WTC11 (cell line): Measurements from ENCODE around the gene RPS6KA4. TPM values are rescaled to one million over a fixed set of nuclear protein-coding genes. Genes with fewer than 3 reads are reported as not detected.
"Not testable (repeated sequence)": the region's sequence is repeated elsewhere in the genome, so short reads cannot be mapped to it uniquely, and the experiment has no call there.

ENCODE experiments used
- ATAC-seq: fragments of 200-7000 bp; cut with Tn5 transposase; 2 replicates; pipeline ENCODE4 v1.10.0; 2021; ENCODE audit warnings: mild to moderate bottlenecking, moderate library complexity
- CTCF ChIA-PET: fragments of 300-600 bp; sonication (Branson Sonifier 250); formaldehyde crosslinking; loops from one replicate; lab custom pipeline; 2021; ENCODE audit warnings: antibody characterized with exemption; lab: Charles Lee
- POLR2A ChIA-PET: fragments of 350-600 bp; sonication (Branson Sonifier 250); formaldehyde crosslinking; loops from one replicate; lab custom pipeline; 2021; ENCODE audit warnings: antibody characterized with exemption; lab: Charles Lee
- DNase-seq: peaks from one replicate; pipeline ENCODE4 v3.0.0; 2021; ENCODE audit warnings: low spot score
- H3K27ac Mint-ChIP-seq: 2 replicates; pipeline ENCODE4 v1.8.0; 2021; ENCODE audit warnings: mixed read lengths
- H3K27me3 Mint-ChIP-seq: 2 replicates; pipeline ENCODE4 v1.8.0; 2021; ENCODE audit warnings: low read depth, mild to moderate bottlenecking, moderate library complexity, mixed read lengths
- H3K36me3 Mint-ChIP-seq: 2 replicates; pipeline ENCODE4 v1.8.0; 2021; ENCODE audit warnings: mixed read lengths
- H3K4me1 Mint-ChIP-seq: 2 replicates; pipeline ENCODE4 v1.8.0; 2022; ENCODE audit warnings: mixed read lengths
- H3K4me3 Mint-ChIP-seq: 2 replicates; pipeline ENCODE4 v1.8.0; 2021; ENCODE audit warnings: mild to moderate bottlenecking, moderate library complexity, mixed read lengths
- H3K9me3 Mint-ChIP-seq: 2 replicates; pipeline ENCODE4 v1.8.0; 2021; ENCODE audit warnings: mixed read lengths
- ARID4B ChIP-seq: sonication (generic); formaldehyde crosslinking; IDR thresholded peaks from 2 replicates; pipeline ENCODE4 v1.8.0; 2023; ENCODE audit warnings: missing genetic modification reagents, mild to moderate bottlenecking, borderline replicate concordance
- ATF2 ChIP-seq: sonication (generic); formaldehyde crosslinking; IDR thresholded peaks from 2 replicates; pipeline ENCODE4 v1.8.1; 2022; ENCODE audit warnings: low read depth, missing genetic modification reagents, borderline replicate concordance
- FOXJ3 ChIP-seq: sonication (generic); formaldehyde crosslinking; IDR thresholded peaks from 2 replicates; pipeline ENCODE4 v1.9.0; 2021; ENCODE audit warnings: missing genetic modification reagents, mild to moderate bottlenecking, borderline replicate concordance
- FOXK1 ChIP-seq: sonication (generic); formaldehyde crosslinking; IDR thresholded peaks from 2 replicates; pipeline ENCODE4 v1.8.0; 2022; ENCODE audit warnings: mild to moderate bottlenecking, moderate library complexity, missing genetic modification reagents
- GRHL2 ChIP-seq: fragments of 250-450 bp; sonication (Bioruptor Pico); IDR thresholded peaks from 2 replicates; pipeline ENCODE4 v1.8.0; 2022; ENCODE audit warnings: mild to moderate bottlenecking, moderate library complexity; ENCODE audit not compliant: insufficient replicate concordance, severe bottlenecking
- GTF2I ChIP-seq: fragments of 250-450 bp; sonication (Bioruptor Pico); conservative IDR thresholded peaks from 2 replicates; pipeline ENCODE4 v1.4.0; 2021; ENCODE audit warnings: mild to moderate bottlenecking
- MAX ChIP-seq: sonication (generic); formaldehyde crosslinking; IDR thresholded peaks from 2 replicates; pipeline ENCODE4 v1.8.0; 2022; ENCODE audit warnings: mild to moderate bottlenecking, missing genetic modification reagents
- NR2C2 ChIP-seq: sonication (generic); formaldehyde crosslinking; IDR thresholded peaks from 2 replicates; pipeline ENCODE4 v1.8.0; 2022; ENCODE audit warnings: mild to moderate bottlenecking, missing genetic modification reagents
- OVOL2 ChIP-seq: fragments of 250-450 bp; sonication (Bioruptor Pico); IDR thresholded peaks from 2 replicates; pipeline ENCODE4 v1.9.0; 2021; ENCODE audit warnings: mild to moderate bottlenecking, borderline replicate concordance
- STAT6 ChIP-seq: sonication (generic); formaldehyde crosslinking; conservative IDR thresholded peaks from 2 replicates; pipeline ENCODE4 v1.8.1; 2023; ENCODE audit warnings: mild to moderate bottlenecking, low read depth, missing genetic modification reagents, moderate library complexity
- TP53 ChIP-seq: sonication (generic); formaldehyde crosslinking; IDR thresholded peaks from 2 replicates; pipeline ENCODE4 v1.8.1; 2023; ENCODE audit warnings: mild to moderate bottlenecking, missing genetic modification reagents
- ZNF232 ChIP-seq: sonication (generic); formaldehyde crosslinking; IDR thresholded peaks from 2 replicates; pipeline ENCODE4 v1.8.0; 2022; ENCODE audit warnings: mild to moderate bottlenecking, missing genetic modification reagents
- ZNF317 ChIP-seq: sonication (generic); formaldehyde crosslinking; IDR thresholded peaks from 2 replicates; pipeline ENCODE4 v1.8.1; 2023; ENCODE audit warnings: low read depth, mild to moderate bottlenecking, moderate library complexity, missing genetic modification reagents, borderline replicate concordance
- ZNF671 ChIP-seq: fragments of 250-450 bp; sonication (Bioruptor Pico); IDR thresholded peaks from 2 replicates; pipeline ENCODE4 v1.8.0; 2021; ENCODE audit warnings: mild to moderate bottlenecking
- total RNA-seq: library from RNA; stranded (reverse); gene quantifications from 3 replicates; pipeline ENCODE4 v1.2.3, GENCODE V29; 2021
- TF ChIP-seq, protein P1 (sequence below): sonication (generic); formaldehyde crosslinking; IDR thresholded peaks from 2 replicates; pipeline ENCODE4 v1.8.1; 2023; ENCODE audit warnings: mild to moderate bottlenecking, missing genetic modification reagents
- TF ChIP-seq, protein P2 (sequence below): sonication (generic); formaldehyde crosslinking; IDR thresholded peaks from 2 replicates; pipeline ENCODE4 v1.8.0; 2022; ENCODE audit warnings: mild to moderate bottlenecking, missing genetic modification reagents
- TF ChIP-seq, protein P3 (sequence below): sonication (generic); formaldehyde crosslinking; IDR thresholded peaks from 2 replicates; pipeline ENCODE4 v1.8.0; 2023; ENCODE audit warnings: missing genetic modification reagents

RPS6KA4 gene
- total RNA-seq, 1 experiment from 2014 or later, result 16.8 TPM

GRCh38 chr11:64415996-64416728 lies 57.2 kb downstream of the RPS6KA4 start:
- no peak overlapping the region for H3K27ac Mint-ChIP-seq
- POLR2A ChIA-PET, result no interaction called here
- TF ChIP-seq, protein P1, sequence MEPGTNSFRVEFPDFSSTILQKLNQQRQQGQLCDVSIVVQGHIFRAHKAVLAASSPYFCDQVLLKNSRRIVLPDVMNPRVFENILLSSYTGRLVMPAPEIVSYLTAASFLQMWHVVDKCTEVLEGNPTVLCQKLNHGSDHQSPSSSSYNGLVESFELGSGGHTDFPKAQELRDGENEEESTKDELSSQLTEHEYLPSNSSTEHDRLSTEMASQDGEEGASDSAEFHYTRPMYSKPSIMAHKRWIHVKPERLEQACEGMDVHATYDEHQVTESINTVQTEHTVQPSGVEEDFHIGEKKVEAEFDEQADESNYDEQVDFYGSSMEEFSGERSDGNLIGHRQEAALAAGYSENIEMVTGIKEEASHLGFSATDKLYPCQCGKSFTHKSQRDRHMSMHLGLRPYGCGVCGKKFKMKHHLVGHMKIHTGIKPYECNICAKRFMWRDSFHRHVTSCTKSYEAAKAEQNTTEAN (CRISPR knock-in tag), result peak; percentile 46; the same call in 1 of the 2 replicates
- TF ChIP-seq ZNF671 (CRISPR knock-in tag), result no peak
- TF ChIP-seq, all 79 proteins: peak for 1
- no peak overlapping the region for H3K4me3 Mint-ChIP-seq
- H3K9me3 Mint-ChIP-seq, result peaks cover 12% of the 10 kb centered on the region
- no peak for ATAC-seq
- DNase-seq, result no peak
- CTCF ChIA-PET, result interaction anchor here (1.1 to 3.5 kb wide), 5 partner anchors 33 to 74 kb away, joined by 3 to 23 read pairs (median 5); no protein-coding TSS in a partner anchor
- peaks cover 9% of the 10 kb centered on the region for H3K4me1 Mint-ChIP-seq
- peaks cover 28% of the 10 kb centered on the region for H3K27me3 Mint-ChIP-seq
- H3K36me3 Mint-ChIP-seq, result no peaks in the 10 kb centered on the region

GRCh38 chr11:64418233-64418632 lies 59.3 kb downstream of the RPS6KA4 start:
- H3K4me1 Mint-ChIP-seq, DNase-seq, H3K27ac Mint-ChIP-seq, ATAC-seq, H3K36me3 Mint-ChIP-seq, POLR2A ChIA-PET, H3K4me3 Mint-ChIP-seq: not testable (repeated sequence)
- peaks cover 29% of the 10 kb centered on the region for H3K9me3 Mint-ChIP-seq
- CTCF ChIA-PET, result interaction anchor here (1.4 to 2.2 kb wide), 3 partner anchors 31 to 136 kb away, joined by 3 to 11 read pairs (median 6); no protein-coding TSS in a partner anchor
- peaks cover 48% of the 10 kb centered on the region for H3K27me3 Mint-ChIP-seq

DNA sequence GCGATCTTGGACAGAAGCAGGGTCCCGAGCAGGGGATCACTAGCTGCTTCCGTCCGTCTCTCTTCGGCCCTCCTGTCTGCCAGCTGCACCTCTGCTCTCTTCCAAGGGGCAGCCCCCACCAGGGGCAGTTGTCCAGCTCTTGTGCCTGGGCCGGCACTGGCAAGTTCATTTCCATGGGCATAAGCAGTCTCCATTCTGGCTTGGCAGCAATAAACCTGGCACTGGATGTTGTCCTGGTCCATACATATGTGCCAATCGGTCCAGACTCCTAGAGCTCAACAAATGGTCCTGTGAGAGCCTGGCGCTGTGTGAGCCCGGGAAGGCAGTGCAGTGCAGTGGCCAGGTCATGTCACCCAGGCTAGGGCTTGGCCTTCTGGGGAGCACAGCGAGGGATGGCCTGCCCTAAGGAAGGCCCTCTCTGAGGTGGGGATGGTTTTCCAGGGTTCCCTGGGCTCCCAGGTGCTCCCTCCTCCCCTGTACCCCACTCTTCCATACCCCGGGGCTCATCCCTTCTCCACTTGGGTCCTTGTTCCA lies 60.4 kb downstream of the RPS6KA4 start:
- Mint-ChIP-seq H3K4me3 (no peak overlapping the region), H3K4me1 (peaks cover 9% of the 10 kb centered on the region), H3K27ac (no peak overlapping the region), H3K9me3 (peaks cover 29% of the 10 kb centered on the region), H3K27me3 (peaks cover 52% of the 10 kb centered on the region), H3K36me3 (no peaks in the 10 kb centered on the region)
- ChIA-PET CTCF (interaction anchor here (1.4 to 2.2 kb wide), 4 partner anchors 30 to 269 kb away, joined by 3 to 11 read pairs (median 4); no protein-coding TSS in a partner anchor), POLR2A (no interaction called here)
- ATAC-seq (no peak), DNase-seq (no peak)
- TF ChIP-seq NR2C2, result no peak
- no peak for TF ChIP-seq OVOL2 (CRISPR knock-in tag)
- no peak for TF ChIP-seq TP53 (CRISPR knock-in tag)
- no peak for TF ChIP-seq STAT6 (CRISPR knock-in tag)
- TF ChIP-seq GTF2I, result no peak
- no peak for TF ChIP-seq ARID4B (CRISPR knock-in tag)
- TF ChIP-seq, protein P2, sequence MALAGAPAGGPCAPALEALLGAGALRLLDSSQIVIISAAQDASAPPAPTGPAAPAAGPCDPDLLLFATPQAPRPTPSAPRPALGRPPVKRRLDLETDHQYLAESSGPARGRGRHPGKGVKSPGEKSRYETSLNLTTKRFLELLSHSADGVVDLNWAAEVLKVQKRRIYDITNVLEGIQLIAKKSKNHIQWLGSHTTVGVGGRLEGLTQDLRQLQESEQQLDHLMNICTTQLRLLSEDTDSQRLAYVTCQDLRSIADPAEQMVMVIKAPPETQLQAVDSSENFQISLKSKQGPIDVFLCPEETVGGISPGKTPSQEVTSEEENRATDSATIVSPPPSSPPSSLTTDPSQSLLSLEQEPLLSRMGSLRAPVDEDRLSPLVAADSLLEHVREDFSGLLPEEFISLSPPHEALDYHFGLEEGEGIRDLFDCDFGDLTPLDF (CRISPR knock-in tag), result no peak
- TF ChIP-seq FOXK1, result no peak
- TF ChIP-seq FOXJ3, result no peak
- TF ChIP-seq ZNF317 (CRISPR knock-in tag), result no peak
- TF ChIP-seq GRHL2 (CRISPR knock-in tag), result no peak
- TF ChIP-seq, protein P3, sequence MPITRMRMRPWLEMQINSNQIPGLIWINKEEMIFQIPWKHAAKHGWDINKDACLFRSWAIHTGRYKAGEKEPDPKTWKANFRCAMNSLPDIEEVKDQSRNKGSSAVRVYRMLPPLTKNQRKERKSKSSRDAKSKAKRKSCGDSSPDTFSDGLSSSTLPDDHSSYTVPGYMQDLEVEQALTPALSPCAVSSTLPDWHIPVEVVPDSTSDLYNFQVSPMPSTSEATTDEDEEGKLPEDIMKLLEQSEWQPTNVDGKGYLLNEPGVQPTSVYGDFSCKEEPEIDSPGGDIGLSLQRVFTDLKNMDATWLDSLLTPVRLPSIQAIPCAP, result no peak
- TF ChIP-seq ZNF232 (CRISPR knock-in tag), result no peak
- no peak for TF ChIP-seq MAX (CRISPR knock-in tag)
- TF ChIP-seq ATF2 (CRISPR knock-in tag), result no peak
